HG02798 (cell line): ENCODE measurements around the gene PON3.

ENCODE experiments used
- ATAC-seq: cut with Tn5 transposase; IDR thresholded peaks from one replicate; pipeline ENCODE4 v1.9.1; 2021; ENCODE audit warnings: mild to moderate bottlenecking; ENCODE audit not compliant: unreplicated experiment, poor library complexity

The PON3 gene

GRCh38 chr7:95396136-95397032 is at the start of gene PON3:
Gene PON3 (minus strand): TSS chr7:95396375. CDS start chr7:95396350, 25 bp downstream.
- no peak for ATAC-seq

- ATAC-seq = no peak
These were observed 48.6 kb upstream of the PON3 start for GRCh38 chr7:95444796-95445195.

GRCh38 chr7:95441042-95441823 is 45.1 kb upstream of the PON3 start:
- no peak for ATAC-seq

GRCh38 chr7:95440394-95441038 is 44.3 kb upstream of the PON3 start:
- ATAC-seq = no peak

GRCh38 chr7:95436407-95436806 is 40.2 kb upstream of the PON3 start:
- ATAC-seq = no peak

GRCh38 chr7:95435422-95435780 is 39.2 kb upstream of the PON3 start:
- ATAC-seq = no peak

- ATAC-seq = peak; percentile 98
These were observed 38.6 kb upstream of the PON3 start, which contains the start of gene PON2 for GRCh38 chr7:95434557-95435421. Gene PON2 (minus strand): TSS chr7:95435028. CDS start chr7:95434951, 77 bp downstream.

- ATAC-seq = no peak
These were observed 37.9 kb upstream of the PON3 start for GRCh38 chr7:95433952-95434556.

- no peak for ATAC-seq
These were observed 37.0 kb upstream of the PON3 start for GRCh38 chr7:95433129-95433528.

- ATAC-seq = no peak
These were observed 36.4 kb upstream of the PON3 start for GRCh38 chr7:95432606-95433005.

- ATAC-seq = no peak
These were observed 34.7 kb upstream of the PON3 start for GRCh38 chr7:95430864-95431263.

- no peak for ATAC-seq
These were observed 33.2 kb upstream of the PON3 start for GRCh38 chr7:95429241-95429990.

GRCh38 chr7:95427914-95428516 is 31.8 kb upstream of the PON3 start:
- no peak for ATAC-seq

GRCh38 chr7:95427166-95427565 is 31.0 kb upstream of the PON3 start:
- ATAC-seq = no peak

GRCh38 chr7:95425694-95426093 is 29.5 kb upstream of the PON3 start:
- no peak for ATAC-seq

- no peak for ATAC-seq
These were observed 28.5 kb upstream of the PON3 start for GRCh38 chr7:95424716-95425115.

GRCh38 chr7:95421847-95422444 is 25.8 kb upstream of the PON3 start:
- peak; percentile 31 for ATAC-seq
